GM18502 (cell line): ENCODE measurements around the gene PTGS1.
A peak's percentile ranks its signal among the peaks of the same experiment; 100 is the strongest.
"Not testable (repeated sequence)": the region's sequence is repeated elsewhere in the genome, so short reads cannot be mapped to it uniquely, and the experiment has no call there.

Experiments used
- ATAC-seq: cut with Tn5 transposase; IDR thresholded peaks from one replicate; pipeline ENCODE4 v1.9.1; 2021; ENCODE audit warnings: mild to moderate bottlenecking; ENCODE audit not compliant: unreplicated experiment, poor library complexity

The PTGS1 gene

DNA sequence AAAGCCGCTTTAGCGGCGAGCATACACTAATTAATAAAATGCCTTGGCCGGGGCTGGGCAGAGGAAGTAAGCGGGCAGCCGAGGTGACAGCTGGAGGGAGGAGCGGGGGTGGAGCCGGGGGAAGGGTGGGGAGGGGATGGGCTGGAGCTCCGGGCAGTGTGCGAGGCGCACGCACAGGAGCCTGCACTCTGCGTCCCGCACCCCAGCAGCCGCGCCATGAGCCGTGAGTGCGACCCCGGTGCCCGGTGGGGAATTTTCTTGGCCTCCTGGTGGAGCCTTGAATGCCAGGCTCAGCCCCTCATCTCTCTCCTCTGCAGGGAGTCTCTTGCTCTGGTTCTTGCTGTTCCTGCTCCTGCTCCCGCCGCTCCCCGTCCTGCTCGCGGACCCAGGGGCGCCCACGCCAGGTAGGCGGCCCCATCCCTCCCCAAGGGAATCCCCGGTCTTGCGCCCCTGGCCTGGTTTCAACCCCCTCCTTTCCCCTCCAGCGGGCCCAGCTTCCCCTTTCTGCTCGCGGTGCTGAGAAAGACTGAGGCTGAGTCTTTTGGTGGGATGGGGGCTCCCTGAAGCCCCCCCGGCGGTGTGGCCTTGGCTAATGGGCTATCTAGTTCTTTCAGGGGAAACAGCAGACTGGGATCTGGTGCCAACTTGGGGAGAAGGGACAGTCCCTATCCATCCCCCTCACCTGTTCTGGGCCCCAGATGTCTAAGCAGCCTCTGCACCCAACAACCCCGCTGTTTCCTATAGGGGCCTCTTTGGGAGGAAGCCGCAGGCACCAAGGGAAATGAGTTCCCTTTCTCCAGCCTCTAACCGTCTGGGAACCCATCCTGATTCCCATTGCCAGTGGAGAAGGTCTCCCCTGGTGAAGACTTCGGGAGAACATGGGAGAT is at the start of gene PTGS1:
Gene PTGS1, plus strand, starts transcription at position 156 of the 887 bp plus-strand sequence. Its CDS starts 61 bp downstream, at position 217.
- peak; percentile 63 for ATAC-seq

DNA sequence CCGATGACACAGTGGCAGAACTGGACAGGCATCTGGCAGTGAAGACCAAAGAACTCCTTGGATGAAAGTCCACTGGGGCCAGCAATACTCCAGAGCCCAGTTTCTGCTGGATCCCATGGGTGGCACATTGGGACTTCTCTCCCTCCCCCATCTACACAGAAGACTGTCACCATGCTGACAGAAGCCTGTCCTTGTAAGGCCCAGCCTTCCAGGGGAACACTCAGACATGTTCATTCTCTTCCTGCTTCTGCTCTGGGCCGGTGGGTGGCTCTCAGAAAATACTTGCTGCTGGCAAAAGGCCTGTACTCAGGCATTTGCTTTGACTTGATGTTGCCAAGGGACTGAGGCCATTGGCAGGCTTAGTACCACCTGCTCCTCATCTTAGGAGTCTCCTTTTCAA is 48.3 kb upstream of the PTGS1 start:
- no peak for ATAC-seq

DNA sequence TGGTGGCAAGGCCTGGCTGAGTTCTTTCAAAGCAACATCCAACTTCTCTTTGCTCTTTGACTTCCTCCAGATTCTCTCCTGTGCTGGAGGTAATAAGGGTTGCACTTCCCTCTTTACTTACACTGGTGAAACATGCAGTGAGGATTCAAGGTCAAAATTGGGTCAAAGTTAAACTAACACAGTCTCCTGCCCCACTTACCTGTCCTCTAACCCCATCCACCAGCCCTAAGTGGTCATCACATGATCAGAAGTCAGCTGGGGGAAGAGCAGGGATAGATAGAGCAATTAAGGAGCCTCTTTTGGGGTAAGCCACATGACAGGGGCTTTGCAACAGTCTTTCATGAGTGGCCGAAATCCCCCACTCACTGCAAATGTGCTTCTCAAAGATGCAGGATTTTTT is 46.2 kb upstream of the PTGS1 start:
- ATAC-seq: not testable (repeated sequence)

DNA sequence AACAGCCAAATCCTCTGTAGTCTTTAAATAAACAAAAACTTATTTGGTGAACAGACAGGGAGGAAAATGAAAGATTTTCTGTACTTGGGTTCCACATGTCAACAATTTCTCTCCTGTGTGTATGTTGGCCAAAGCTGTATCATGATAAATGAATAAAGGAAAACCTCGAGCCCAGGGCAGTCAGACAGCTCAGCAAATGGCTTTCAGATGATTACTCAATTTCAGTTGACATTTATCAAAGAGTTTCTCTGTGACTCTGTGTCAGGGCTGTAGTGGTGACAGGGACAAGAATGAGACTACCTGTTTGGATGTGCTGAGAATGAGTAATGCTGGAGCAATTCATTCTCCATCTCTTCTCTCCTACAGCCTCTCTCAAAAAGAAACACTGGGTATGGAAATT is 45.7 kb upstream of the PTGS1 start:
- ATAC-seq: no peak

DNA sequence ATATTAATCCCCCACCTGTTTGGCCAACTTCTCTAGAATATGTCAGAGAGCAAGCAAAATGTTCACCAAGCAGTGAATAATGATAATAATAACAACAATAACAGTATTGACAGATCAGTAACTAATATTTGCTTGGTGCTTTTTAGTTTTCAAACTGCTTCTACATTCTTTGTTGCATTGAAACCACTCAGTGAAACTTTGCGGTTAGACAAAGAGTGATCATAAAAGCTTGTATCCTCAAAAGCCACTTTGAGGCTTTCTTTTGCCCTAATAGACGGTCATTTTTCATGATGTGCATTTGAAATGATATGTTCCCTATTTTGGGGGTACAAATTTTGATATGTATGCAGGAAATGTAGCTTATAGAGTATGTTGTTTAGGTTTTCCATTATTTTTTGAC is 43.6 kb upstream of the PTGS1 start:
- no peak for ATAC-seq

DNA sequence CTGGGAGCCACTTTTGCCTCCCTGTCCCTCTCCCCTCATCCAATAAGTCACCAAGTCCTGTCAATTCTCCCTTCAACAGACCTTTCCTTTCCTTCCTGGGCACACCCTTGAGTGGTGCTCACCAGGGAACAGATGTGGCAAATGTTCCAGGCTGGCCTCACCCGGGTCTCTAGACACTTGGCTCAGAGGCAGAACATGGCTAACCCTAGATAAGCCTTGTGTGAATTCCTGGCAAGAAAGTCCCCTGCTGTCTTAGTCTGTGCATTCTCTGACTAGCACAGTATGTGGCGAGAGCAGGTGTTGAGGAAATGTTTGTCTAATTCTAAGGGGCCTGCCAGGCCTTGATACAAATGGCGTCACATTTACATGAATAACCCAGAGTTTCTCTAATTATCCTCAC is 41.2 kb upstream of the PTGS1 start:
- ATAC-seq: no peak

DNA sequence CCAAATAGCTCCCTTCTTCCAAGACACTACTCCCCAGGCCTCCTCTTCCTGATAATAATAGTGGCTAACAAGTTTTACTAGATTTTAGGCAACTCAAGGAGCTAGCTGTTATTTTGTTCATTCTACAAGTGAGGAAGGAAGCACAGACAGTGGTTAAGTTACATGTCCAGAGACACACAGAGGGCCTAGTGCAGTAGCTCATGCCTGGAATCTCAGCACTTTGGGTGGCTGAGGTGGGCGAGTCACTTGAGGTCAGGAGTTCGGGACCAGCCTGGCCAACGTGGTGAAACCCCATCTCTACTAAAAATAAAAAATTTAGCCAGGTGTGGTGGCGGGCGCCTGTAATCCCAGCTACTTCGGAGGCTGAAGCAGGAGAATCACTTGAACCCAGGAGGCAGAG is 40.4 kb upstream of the PTGS1 start:
- not testable (repeated sequence) for ATAC-seq

DNA sequence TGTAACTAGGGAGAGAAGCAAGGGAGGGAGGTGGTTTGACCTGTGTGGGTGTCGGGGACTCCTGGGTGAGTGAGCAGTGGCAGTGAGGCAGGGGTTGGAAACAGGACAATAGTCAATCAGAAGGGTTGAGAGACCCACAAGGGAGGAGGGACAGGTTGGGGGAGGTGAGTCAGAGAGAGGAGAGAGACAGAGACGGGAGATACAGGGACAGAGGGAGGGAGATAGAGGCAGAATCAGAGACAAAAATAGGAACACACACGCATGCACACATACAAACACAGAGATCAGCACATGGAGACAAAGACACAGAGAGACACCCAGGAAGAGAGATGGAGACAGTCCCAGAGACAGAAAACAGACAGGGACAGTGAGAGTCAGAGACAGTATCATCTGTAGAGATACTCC is 39.3 kb upstream of the PTGS1 start:
- no peak for ATAC-seq

DNA sequence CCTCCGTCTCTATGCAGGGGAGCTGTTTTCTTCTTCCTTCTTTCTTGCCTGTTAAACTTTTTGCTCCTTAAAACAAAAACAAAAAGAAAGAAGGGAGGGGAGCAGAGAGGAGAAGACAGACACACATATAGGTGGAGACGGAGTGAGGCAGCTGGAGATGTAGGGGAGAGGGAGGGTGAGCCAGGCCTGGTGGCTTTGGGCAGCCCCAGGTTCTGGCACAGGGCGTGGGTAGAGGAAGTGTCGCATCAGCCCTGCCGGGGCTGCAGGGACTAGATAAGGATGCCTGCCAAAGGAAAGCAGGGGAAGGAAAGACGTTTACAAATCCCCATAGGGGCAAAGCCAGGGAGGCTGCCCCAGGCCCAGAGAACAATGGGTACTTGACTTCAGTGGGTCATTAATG is 38.7 kb upstream of the PTGS1 start:
- no peak for ATAC-seq

DNA sequence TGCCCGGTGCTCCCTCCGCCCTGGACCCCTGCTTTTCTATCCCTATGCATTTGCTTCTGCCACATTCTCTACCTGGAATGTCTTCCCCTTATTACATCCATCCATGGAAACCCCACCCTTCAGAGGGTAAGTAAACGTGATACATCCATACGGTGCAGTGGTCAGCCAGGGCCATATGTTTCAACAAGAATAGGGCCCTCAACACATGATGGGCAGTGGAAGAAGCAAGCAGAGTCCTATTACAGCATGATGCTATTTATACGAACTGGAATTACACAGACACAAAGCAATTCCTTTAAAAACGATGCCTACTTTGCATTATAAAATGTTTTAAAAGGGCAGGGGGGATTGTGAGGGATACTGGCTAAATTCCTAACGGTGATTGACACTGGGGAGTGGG is 38.2 kb upstream of the PTGS1 start:
- no peak for ATAC-seq

DNA sequence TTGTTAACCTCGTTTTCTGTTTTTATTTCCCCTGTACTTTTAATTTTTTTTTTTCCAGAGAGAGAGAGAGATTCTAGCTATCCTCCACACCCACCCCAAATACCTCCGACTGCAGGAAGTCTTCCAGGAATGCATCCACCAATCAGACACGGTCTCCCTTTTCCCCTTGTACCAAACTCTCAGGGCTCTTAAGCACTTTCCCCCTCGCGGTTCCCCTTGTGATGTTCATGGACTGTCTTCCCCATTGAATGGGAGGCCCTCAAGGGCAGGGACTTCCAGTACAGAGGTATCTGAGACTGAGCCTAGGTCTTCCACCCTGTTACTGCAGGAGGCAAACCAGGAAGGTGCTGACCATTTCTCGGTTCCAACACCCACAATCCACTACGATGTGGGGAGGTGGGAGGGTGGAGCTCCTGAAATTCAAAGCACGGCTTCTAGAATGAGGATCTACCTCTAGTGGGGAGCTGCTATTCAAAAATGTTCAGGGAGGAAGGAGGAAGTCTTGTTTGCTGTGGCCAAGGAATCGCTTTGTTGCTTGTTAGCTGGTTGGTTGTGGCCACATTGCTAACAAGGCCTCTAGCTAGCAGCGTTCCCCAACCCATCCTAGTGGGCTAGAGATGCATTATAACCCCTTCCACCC is 37.5 kb upstream of the PTGS1 start:
- ATAC-seq: no peak

DNA sequence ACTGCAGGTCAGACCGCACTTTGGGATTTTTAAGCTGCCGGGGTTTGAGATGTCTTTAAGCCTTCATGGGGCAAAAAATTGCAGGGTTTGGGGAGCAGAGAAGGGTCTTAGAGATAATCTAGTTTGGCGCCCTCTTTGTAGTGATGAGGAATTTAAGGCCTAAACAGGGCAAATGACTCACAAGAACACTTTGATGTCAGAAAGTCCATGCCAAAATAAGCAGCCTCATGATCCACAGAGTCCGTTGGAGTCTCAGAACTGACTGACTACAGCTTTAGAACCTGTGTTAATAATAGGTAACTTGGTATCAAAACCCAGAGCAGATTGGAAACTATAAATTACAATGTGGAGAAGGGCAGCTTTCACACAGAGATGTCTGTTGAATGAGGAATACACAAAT is 35.9 kb upstream of the PTGS1 start:
- ATAC-seq: no peak

DNA sequence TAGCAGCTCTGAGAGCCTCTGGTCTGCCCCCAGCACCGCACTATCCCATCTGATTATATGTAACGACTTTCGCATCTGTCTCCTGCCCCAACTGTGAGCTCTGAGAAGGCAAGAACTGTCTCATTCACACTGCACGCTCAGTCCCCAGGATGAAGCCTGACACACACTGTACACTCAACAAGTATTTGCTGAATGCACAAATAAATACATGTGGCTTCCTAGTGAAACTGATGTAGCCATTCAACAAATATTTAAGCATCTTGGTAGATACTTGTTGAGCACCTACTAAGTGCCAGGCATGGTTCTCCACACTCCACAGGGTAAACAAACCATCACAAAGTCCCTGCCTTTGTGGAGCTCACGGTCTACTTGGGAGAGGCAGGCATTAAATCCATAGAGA is 34.6 kb upstream of the PTGS1 start:
- ATAC-seq: no peak

DNA sequence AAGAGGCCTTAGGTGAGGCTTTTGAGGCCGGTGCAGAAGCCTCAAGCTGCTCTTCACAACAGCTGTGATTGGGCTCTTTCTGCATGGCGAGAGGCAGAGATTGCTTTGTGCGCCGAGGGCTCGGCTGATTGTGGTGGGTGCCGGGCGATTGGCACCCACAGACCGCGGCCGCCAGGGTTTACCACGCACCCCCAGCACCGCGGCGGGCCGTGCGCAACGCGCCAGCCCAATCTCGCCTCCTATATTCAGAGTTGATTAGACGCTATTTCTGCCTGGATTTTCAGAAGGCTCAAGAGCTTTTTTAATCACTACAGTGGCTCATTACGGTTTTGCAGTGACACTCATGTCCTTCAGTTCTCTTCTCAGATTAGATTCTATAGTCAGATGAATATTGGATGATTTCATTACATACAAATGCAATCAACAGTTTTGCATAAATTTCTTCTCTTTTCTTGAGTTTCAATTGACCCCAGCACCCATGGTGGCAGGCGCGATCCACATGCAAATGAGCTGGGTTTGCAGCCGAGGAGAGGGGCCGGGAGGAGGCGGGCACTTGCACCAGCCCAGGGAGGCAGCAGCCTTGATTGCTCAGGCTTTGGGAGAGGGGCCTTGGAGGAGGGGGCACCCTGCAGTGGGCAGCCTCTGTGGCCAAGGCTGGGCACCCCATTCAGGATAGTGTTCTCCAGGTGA is 33.8 kb upstream of the PTGS1 start:
- no peak for ATAC-seq

DNA sequence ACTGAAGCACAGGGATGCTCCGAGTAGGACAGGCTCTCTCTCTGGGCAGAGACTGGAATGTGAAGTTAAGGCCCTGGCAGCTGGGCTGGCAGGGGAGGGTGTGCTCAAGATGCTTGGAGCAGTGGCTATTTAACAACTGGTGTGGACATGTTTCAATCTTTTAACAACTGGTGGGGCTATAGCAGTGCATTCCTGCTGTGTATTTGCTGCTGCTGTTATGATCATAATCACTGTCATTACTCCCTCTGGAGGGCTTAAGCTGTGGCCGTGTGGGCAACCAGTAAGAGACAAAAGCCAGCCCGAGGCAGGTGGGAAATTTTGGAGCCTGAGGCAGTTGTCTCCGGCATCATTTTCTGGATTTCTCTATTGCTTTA is 33.3 kb upstream of the PTGS1 start:
- ATAC-seq: no peak

DNA sequence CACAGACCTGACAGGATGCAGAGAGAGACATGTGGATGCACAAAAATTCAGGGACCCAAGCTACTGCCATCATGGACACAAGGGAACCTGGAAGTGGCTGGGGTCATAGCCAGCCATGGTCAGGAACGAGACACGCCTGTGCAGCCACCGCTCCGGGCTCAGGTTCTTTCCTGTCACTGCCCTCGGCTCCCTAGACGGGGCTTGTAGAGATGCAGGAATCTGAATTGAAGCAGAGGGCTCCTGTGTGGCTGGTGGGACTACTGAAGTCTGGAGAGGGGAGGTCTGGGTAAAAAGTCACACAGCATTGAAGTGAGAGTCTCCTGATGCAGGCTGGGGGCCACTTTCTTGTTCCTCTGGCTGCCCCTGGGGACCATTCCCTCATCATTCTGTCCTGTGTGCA is 32.3 kb upstream of the PTGS1 start:
- ATAC-seq: no peak

DNA sequence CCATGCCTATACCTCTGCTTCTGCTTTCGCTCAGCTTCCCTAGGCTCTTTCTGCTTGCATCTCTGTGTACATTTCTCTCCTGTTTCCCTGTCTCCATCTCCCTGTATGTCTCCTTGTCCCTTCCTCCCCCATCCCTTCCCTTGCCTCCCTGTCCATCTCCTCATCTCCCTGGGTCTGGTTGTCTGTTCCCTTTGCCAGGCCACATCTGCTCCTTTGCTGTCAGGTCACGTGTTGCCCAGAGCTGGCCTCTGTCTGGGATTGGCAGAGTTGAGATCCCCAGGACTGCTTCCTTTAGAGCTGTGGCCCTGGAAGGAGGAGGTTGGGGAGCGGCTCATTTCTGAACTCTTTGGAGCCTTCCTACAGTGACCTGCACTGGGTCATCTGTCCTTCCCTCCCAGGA is 31.8 kb upstream of the PTGS1 start:
- ATAC-seq: no peak

DNA sequence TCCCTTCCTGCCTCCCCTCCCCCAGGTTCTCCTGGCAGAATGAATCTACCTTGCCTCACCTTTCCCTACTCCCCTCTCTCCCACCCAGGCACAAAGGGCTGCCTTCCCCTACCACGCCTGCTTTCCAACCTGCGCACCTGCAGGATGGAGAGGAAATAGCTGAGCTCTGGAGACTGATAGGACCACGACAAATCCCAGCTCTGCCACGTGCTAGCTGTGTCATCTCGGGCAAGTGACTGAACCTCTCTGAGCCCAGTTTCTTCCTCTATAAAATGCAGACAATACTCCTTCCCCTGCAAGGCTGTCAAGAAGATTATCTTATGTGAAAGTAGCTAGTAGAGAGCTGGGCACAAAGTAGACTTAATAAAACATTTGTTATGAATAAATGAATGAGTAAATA is 31.2 kb upstream of the PTGS1 start:
- ATAC-seq: no peak

DNA sequence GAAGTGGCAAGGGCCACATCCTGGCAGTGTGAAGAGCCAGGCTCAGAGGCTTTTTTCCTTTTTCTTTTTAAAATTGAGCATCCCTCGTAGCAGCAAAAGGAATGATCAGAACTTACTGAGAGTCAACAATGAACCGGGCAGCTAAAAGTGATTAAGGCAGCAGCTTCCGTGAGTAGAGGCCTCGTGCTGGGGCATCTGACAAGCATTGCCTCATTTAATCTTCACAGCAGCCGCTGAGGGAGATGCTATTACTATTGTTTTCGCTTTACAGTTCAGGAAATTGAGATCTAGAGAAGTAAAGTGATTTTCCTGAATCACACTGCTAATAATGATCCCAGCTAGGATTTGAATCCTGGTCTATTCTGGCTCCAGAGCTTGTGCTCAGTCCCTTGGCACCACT is 30.7 kb upstream of the PTGS1 start:
- no peak for ATAC-seq

DNA sequence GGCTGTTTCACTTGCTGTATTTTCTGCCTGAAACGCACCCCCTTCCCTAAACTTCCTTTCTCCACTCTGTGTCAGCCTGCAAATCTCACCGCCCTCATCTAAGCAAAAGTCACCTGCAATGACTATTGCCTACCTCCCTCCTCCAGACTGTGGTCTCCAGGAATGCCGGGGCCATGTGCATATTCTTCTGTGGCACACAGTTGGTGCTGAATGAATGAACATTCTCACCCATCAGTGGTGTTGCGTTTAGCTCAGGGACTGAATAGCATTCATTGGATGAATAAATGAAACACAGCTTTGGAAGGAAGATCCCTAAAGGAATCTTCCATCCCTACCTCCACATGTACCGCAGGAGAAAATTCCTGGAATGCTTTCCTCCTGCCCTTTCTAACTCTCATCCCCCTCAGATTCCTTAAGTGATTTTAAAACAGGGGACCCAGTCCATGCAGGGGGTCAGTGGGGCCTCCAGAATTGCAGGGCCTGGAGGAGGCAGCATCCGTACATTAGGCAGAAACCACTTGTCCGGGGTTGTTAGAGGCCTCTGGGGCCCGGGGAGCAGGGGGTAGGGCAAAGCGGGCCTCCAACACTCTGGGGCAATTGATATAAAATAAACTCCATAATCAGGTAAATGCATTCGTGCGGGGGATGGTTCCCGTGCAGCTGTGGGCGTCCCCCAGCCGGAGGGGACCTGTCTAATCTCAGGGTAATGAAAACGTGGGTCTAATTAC is 28.3 kb upstream of the PTGS1 start:
- ATAC-seq: no peak
